ENCODE results near the gene MX1.

Gene MX1

DNA sequence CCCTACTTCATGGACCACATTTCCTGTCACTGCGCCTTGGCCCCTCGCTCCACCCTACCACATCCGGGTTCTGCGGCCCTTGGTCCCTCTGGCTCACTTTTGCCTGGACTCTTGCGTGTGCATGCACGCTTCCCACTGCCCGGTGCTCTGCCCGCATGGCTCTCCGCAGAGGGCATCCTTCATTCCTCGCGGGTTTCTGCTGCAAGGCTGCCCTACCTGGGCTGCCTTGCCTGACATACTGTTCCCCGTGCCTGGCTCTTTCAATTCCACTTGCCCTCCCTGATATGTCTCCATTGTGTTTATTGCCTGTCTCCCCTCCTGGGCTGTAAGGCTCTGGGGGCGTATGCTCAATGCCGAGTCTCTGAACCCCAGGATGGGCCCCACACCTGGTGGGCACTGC lies 37.8 kb upstream of the MX1 start:
- TF ChIP-seq GABPA (IDR thresholded peaks at IDR 0.05; ENCODE audit: low read depth) = no peak
- TF ChIP-seq POLR2AphosphoS5 (IDR thresholded peaks at IDR 0.05; ENCODE audit: low read depth) = no peak
- TF ChIP-seq, protein P1, sequence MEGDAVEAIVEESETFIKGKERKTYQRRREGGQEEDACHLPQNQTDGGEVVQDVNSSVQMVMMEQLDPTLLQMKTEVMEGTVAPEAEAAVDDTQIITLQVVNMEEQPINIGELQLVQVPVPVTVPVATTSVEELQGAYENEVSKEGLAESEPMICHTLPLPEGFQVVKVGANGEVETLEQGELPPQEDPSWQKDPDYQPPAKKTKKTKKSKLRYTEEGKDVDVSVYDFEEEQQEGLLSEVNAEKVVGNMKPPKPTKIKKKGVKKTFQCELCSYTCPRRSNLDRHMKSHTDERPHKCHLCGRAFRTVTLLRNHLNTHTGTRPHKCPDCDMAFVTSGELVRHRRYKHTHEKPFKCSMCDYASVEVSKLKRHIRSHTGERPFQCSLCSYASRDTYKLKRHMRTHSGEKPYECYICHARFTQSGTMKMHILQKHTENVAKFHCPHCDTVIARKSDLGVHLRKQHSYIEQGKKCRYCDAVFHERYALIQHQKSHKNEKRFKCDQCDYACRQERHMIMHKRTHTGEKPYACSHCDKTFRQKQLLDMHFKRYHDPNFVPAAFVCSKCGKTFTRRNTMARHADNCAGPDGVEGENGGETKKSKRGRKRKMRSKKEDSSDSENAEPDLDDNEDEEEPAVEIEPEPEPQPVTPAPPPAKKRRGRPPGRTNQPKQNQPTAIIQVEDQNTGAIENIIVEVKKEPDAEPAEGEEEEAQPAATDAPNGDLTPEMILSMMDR (IDR thresholded peaks at IDR 0.05; ENCODE audit: insufficient read depth, low read length) = no peak
- TF ChIP-seq SPI1 (IDR thresholded peaks at IDR 0.05; ENCODE audit: borderline replicate concordance, low read depth) = no peak
- TF ChIP-seq REST (IDR thresholded peaks at IDR 0.05; ENCODE audit: insufficient replicate concordance, low read depth) = no peak
- no peaks in the 10 kb centered on the region for H3K27me3 ChIP-seq (ENCODE audit: insufficient read depth, poor library complexity, severe bottlenecking)
- DNase-seq (ENCODE audit: low read depth in 1 of 2, low spot score in 1 of 2) = no peak

GRCh38 chr21:41390043-41390639 lies 35.9 kb upstream of the MX1 start:
- H3K27me3 ChIP-seq (ENCODE audit: insufficient read depth, poor library complexity, severe bottlenecking) = no peaks in the 10 kb centered on the region
- DNase-seq (ENCODE audit: low read depth in 1 of 2, low spot score in 1 of 2) = no peak
- no peak for TF ChIP-seq REST (IDR thresholded peaks at IDR 0.05; ENCODE audit: insufficient replicate concordance, low read depth)
- TF ChIP-seq, protein P1 (IDR thresholded peaks at IDR 0.05; ENCODE audit: insufficient read depth, low read length) = no peak
- no peak for TF ChIP-seq GABPA (IDR thresholded peaks at IDR 0.05; ENCODE audit: low read depth)
- no peak for TF ChIP-seq SPI1 (IDR thresholded peaks at IDR 0.05; ENCODE audit: borderline replicate concordance, low read depth)
- no peak for TF ChIP-seq POLR2AphosphoS5 (IDR thresholded peaks at IDR 0.05; ENCODE audit: low read depth)
- no peak overlapping the region for H3K4me3 ChIP-seq (replicated peaks; ENCODE audit: insufficient read depth, low read length)
- H3K27ac ChIP-seq (replicated peaks) = no peak overlapping the region

More for the DNA sequence above, 37.8 kb upstream of the MX1 start:
- Histone ChIP-seq H3K27ac (replicated peaks) (no peak overlapping the region), H3K4me3 (replicated peaks; ENCODE audit: insufficient read depth, low read length) (no peak overlapping the region)

GRCh38 chr21:41393876-41394465 lies 32.1 kb upstream of the MX1 start:
- no peak for DNase-seq (ENCODE audit: low read depth in 1 of 2, low spot score in 1 of 2)
- no peak overlapping the region for H3K4me3 ChIP-seq (replicated peaks; ENCODE audit: insufficient read depth, low read length)
- no peaks in the 10 kb centered on the region for H3K27me3 ChIP-seq (ENCODE audit: insufficient read depth, poor library complexity, severe bottlenecking)
- no peak for TF ChIP-seq POLR2AphosphoS5 (IDR thresholded peaks at IDR 0.05; ENCODE audit: low read depth)
- TF ChIP-seq SPI1 (IDR thresholded peaks at IDR 0.05; ENCODE audit: borderline replicate concordance, low read depth) = no peak
- TF ChIP-seq, protein P1 (IDR thresholded peaks at IDR 0.05; ENCODE audit: insufficient read depth, low read length) = no peak
- no peak for TF ChIP-seq REST (IDR thresholded peaks at IDR 0.05; ENCODE audit: insufficient replicate concordance, low read depth)
- TF ChIP-seq GABPA (IDR thresholded peaks at IDR 0.05; ENCODE audit: low read depth) = no peak
- H3K27ac ChIP-seq (replicated peaks) = no peak overlapping the region
